Uterus (tissue), 4 donors: ENCODE data around the gene CHN2. TPM values are rescaled to one million over a fixed set of nuclear protein-coding genes. Genes with fewer than 3 reads are reported as not detected.
"Not testable (repeated sequence)": the region's sequence is repeated elsewhere in the genome, so short reads cannot be mapped to it uniquely, and the experiment has no call there.

Experiments used
- DNase-seq, 2 donors: peaks; one replicate each; pipeline ENCODE4 v3.0.0-alpha.2; 2019 to 2020
- H3K27ac ChIP-seq, 2 donors: fragments of 200-600 bp; sonication (generic); 1 replicate in 1 of 2; 2 replicates in 1 of 2; pipeline ENCODE4 v1.5.1; 2016 to 2018
- H3K27me3 ChIP-seq, 2 donors: fragments of 200-600 bp; sonication (generic); one replicate each; pipeline ENCODE4 v1.5.1; 2018 to 2019; ENCODE audit warnings: control low read depth in 1 of 2
- H3K36me3 ChIP-seq, 2 donors: fragments of 200-600 bp; sonication (generic); one replicate each; pipeline ENCODE4 v1.5.1; 2019; ENCODE audit warnings: control low read depth in 1 of 2
- H3K4me1 ChIP-seq, 2 donors: fragments of 200-600 bp; sonication (generic); one replicate each; pipeline ENCODE4 v1.5.1; 2018 to 2019; ENCODE audit warnings: control low read depth in 1 of 2
- H3K4me3 ChIP-seq, 2 donors: fragments of 200-600 bp; sonication (generic); 1 replicate in 1 of 2; 2 replicates in 1 of 2; pipeline ENCODE4 v1.5.1; 2018 to 2019; ENCODE audit warnings: mild to moderate bottlenecking in 1 of 2
- H3K9me3 ChIP-seq, 2 donors: fragments of 200-600 bp; sonication (generic); one replicate each; pipeline ENCODE4 v1.5.1; 2019; ENCODE audit warnings: control low read depth in 1 of 2
- POLR2A ChIP-seq, 2 donors: fragments of 450-650 bp; IDR thresholded peaks; one replicate each; pipeline ENCODE4 v1.6.1; 2016; ENCODE audit warnings: antibody characterized with exemption in 2 of 2, mild to moderate bottlenecking in 1 of 2, moderate library complexity in 1 of 2
- intact Hi-C: fragments of 100-400 bp; cut with DNase I; formaldehyde crosslinking; loops from one replicate; pipeline ENCODE4 v1.15.1; 2023; ENCODE audit warnings: low total_unique reads
- total RNA-seq, 4 donors: library from RNA; depleted of rRNA in 3 of 4; stranded (reverse); fragments of >200 nt in 3 of 4; gene quantifications; one replicate each; pipeline versions ENCODE4 v1.1.0 to v1.2.4, GENCODE V29; 2014 to 2023
- TF ChIP-seq, protein P1 (sequence below), 4 experiments: fragments of 200-600 bp in 2 of 4; fragments of 450-650 bp in 2 of 4; sonication (generic) in 2 of 4; IDR thresholded peaks; one replicate each; pipeline ENCODE4 v1.5.1; 2016 to 2019; ENCODE audit warnings: antibody characterized with exemption in 4 of 4, mild to moderate bottlenecking in 2 of 4, moderate library complexity in 1 of 4
- donor health status: DM: yes; HTN: yes; CAD: no.

The CHN2 gene
- total RNA-seq, 4 donors from 2014 or later: 9.8 to 22.9 (median 18.3) TPM

DNA sequence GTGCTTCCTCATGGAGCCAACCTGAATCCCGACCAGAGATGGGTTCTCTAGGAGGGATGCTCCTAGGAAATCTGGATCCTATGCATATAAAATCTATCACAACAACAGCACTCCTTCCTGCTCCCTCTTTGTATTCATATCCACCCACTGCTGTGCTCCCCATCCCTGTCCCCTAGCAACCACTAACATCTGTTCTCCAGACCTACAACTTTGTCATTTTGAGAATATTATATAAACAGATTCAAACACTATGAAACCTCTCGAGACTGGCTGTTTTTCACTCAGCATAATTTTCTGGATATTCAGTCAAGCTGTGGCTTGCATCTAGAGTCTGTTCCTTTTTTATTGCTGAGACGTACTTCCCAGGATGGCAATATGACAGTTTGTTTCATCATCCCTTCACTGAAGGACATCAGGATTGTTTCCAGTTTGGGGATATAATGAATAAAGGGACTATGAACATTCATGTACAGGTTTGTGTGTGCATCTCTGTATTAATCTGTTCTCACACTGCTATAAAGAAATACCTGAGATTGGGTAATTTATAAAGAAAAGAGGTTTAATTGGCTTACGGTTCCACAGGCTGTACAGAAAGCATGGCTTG, 333.0 kb downstream of the CHN2 start:
- no peak for DNase-seq
- Histone ChIP-seq H3K4me1 (no peaks in the 10 kb centered on the region), H3K27me3 (no peaks in the 10 kb centered on the region), H3K4me3 (no peak overlapping the region), H3K9me3 (no peaks in the 10 kb centered on the region), H3K36me3 (no peaks in the 10 kb centered on the region), H3K27ac (no peak overlapping the region)
- intact Hi-C loops: no loop called here
- no peak for TF ChIP-seq POLR2A (IDR thresholded peaks at IDR 0.05)
- TF ChIP-seq, protein P1, sequence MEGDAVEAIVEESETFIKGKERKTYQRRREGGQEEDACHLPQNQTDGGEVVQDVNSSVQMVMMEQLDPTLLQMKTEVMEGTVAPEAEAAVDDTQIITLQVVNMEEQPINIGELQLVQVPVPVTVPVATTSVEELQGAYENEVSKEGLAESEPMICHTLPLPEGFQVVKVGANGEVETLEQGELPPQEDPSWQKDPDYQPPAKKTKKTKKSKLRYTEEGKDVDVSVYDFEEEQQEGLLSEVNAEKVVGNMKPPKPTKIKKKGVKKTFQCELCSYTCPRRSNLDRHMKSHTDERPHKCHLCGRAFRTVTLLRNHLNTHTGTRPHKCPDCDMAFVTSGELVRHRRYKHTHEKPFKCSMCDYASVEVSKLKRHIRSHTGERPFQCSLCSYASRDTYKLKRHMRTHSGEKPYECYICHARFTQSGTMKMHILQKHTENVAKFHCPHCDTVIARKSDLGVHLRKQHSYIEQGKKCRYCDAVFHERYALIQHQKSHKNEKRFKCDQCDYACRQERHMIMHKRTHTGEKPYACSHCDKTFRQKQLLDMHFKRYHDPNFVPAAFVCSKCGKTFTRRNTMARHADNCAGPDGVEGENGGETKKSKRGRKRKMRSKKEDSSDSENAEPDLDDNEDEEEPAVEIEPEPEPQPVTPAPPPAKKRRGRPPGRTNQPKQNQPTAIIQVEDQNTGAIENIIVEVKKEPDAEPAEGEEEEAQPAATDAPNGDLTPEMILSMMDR (IDR thresholded peaks at IDR 0.05): no peak

DNA sequence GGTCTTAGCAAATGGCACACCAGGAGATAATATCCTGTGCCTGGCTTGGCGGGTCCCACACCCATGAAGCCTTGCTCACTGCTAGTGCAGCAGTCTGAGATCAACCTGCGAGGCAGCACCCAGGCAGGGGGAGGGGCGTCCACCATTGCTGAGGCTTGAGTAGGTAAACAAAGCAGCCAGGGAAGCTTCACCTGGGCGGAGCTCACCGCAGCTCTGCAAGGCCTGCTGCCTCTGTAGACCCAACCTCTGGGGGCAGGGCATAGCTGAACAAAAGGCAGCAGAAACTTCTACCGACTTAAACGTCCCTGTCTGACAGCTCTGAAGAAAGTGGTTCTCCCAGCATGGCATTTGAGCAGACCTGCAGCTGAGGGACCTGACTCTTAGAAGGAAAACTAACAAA, 334.0 kb downstream of the CHN2 start:
- H3K27ac ChIP-seq, intact Hi-C loops, DNase-seq: not testable (repeated sequence)

More for the DNA sequence above, 334.0 kb downstream of the CHN2 start:
- not testable (repeated sequence) for H3K9me3 ChIP-seq, H3K4me1 ChIP-seq, H3K36me3 ChIP-seq, H3K27me3 ChIP-seq, H3K4me3 ChIP-seq

Other genes with a start within 250 kb of the CHN2 start
- 10 to 100 TPM in 2 of 4 donors, 1 to 10 TPM in 2; 6.2 to 23.5 (median 10.1) TPM for gene TRIL, start 236.4 kb upstream of the CHN2 start, total RNA-seq
- 10 to 100 TPM in 3 of 4 donors, 1 to 10 TPM in 1; 8.5 to 21.1 (median 14.5) TPM for gene CPVL, start 48.2 kb upstream of the CHN2 start, total RNA-seq